ENCODE data around the gene RAB34.

The RAB34 gene

DNA sequence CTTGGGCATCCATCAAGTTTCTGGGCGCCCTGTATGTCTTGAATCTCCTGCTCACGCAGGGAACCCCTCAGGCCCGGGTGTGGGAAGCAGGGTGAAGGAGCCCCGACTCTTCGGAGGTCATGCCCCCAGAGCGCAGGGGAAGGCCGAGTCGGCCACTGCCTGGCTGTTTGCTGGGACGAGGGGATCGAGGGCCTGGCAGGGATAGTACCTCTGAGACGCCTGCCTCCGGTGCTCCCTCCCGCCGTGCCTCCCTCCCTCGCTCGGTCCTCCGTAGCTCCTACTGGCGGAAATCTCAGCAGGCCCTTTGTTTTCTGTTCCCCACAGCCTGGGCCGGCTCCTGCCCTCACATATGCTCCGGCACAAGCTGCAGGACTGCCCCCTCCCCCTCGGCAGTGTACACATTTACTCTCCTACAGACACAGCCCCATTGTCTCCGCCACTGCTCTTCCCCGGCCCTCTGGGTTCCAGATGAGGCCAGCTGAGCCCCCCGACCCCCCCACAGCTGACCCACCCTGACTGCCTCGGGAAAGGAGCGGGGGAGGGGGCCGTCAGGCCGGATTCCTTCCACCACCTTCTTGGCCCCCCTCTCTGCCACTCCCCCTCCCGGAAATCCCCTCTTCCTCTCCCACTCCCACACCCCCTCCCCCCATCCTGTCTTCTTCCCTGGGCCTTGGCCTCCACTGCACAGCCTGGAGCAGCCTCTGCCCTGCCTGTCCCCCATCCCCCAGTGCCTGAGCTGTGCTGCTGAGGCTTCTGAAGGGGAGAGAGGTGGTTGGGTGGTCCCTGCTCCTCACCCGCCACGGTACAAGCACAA lies 27.5 kb upstream of the RAB34 start:
- TF ChIP-seq, protein P1, sequence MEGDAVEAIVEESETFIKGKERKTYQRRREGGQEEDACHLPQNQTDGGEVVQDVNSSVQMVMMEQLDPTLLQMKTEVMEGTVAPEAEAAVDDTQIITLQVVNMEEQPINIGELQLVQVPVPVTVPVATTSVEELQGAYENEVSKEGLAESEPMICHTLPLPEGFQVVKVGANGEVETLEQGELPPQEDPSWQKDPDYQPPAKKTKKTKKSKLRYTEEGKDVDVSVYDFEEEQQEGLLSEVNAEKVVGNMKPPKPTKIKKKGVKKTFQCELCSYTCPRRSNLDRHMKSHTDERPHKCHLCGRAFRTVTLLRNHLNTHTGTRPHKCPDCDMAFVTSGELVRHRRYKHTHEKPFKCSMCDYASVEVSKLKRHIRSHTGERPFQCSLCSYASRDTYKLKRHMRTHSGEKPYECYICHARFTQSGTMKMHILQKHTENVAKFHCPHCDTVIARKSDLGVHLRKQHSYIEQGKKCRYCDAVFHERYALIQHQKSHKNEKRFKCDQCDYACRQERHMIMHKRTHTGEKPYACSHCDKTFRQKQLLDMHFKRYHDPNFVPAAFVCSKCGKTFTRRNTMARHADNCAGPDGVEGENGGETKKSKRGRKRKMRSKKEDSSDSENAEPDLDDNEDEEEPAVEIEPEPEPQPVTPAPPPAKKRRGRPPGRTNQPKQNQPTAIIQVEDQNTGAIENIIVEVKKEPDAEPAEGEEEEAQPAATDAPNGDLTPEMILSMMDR (conservative IDR thresholded peaks at IDR 0.05; ENCODE audit: control insufficient read depth, insufficient read depth, low read depth, low read length): no peak
- DNase-seq (ENCODE audit: low read depth): peak; percentile 39
- peak overlapping the region; percentile 85 for H3K4me3 ChIP-seq (ENCODE audit: control insufficient read depth, low read depth, low read length)

DNA sequence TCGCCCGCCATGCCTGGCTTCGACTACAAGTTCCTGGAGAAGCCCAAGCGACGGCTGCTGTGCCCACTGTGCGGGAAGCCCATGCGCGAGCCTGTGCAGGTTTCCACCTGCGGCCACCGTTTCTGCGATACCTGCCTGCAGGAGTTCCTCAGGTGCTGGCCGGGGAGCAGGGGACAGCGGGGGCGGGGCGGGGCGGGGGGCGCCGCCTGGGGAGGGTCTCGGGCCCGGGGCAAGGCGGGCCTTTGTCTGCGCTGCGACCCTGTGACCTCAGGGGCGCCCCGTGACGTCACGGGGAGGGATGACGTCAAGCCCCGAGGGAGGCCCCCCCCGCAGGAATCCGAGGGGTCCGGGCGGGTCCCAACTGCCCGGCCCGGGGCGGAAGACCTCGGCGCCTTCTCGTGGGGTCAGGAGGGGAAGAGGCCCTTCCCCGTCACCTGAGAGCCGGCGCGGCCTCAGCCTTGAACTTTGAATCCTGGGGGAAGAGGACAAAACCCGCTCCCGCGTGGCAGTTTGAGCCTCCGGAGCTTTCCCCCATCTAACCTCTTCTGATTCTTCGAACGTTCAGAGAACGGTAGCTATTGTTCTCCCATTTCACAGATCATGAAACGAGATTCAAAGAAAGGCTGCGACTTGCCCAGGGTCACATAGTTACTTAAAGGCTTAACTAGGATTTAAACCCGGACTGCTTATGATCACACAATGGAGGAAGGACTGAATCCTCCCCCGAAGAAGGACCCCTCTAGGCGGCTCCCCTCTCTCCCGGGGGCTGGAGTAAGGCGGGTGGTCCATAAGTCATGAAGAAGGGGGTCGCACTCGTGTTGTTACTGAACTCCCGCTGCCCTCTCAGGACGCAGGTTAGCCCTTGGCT lies 26.7 kb upstream of the RAB34 start:
- DNase-seq (ENCODE audit: low read depth): peak; percentile 29
- TF ChIP-seq, protein P1 (conservative IDR thresholded peaks at IDR 0.05; ENCODE audit: control insufficient read depth, insufficient read depth, low read depth, low read length): no peak
- H3K4me3 ChIP-seq (ENCODE audit: control insufficient read depth, low read depth, low read length): peak overlapping the region; percentile 85

DNA sequence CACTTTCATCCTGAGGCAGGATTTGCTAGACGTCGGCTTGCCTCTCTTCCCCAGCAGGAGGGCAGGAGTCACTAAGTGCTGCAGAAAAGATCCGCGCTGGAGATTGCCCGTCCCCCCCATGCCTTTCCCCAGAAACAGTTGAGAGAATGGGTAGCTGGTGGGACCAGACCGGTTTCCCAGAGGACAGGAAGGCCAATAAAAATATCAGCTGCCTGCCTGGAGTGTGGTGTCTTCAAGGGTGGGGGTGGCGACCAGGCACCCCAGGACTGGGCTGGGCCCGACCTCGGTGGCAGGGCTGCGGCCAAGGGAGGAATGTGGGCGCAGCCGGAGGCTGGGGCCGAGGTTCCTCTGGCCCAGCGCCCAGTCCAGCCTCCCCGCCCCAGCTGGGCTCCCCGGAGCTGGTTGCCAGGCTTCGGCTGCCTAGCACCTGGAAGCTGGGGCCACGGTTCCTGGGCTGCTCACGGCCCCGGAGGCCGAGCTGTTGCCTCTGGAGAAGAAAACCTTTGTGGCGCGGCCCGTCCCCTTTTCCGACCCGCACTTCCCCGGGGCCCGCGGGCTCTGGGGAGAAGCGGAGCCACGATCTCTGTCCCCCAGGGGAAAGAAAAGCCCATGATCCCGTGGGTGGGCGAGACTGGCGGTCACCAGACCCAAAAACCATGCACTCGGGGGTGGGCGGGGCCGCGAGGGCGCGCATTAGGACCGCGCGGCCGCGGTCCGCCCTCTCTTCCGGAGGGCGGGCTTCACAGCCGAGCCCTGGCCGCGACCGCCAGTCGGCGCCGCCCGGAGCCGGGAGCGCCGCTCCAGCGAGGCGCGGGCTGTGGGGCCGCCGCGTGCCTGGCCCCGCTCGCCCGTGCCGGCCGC lies 25.8 kb upstream of the RAB34 start, which contains the start of gene TRAF4:
TSS of gene TRAF4 (plus strand) at position 769 of the 861 bp plus-strand sequence. CDS start 102 bp downstream, outside the sequence.
- DNase-seq (ENCODE audit: low read depth): peak; percentile 79
- TF ChIP-seq, protein P1 (conservative IDR thresholded peaks at IDR 0.05; ENCODE audit: control insufficient read depth, insufficient read depth, low read depth, low read length): no peak
- peak within 1 kb of the TSS; percentile 85 for H3K4me3 ChIP-seq (ENCODE audit: control insufficient read depth, low read depth, low read length)

DNA sequence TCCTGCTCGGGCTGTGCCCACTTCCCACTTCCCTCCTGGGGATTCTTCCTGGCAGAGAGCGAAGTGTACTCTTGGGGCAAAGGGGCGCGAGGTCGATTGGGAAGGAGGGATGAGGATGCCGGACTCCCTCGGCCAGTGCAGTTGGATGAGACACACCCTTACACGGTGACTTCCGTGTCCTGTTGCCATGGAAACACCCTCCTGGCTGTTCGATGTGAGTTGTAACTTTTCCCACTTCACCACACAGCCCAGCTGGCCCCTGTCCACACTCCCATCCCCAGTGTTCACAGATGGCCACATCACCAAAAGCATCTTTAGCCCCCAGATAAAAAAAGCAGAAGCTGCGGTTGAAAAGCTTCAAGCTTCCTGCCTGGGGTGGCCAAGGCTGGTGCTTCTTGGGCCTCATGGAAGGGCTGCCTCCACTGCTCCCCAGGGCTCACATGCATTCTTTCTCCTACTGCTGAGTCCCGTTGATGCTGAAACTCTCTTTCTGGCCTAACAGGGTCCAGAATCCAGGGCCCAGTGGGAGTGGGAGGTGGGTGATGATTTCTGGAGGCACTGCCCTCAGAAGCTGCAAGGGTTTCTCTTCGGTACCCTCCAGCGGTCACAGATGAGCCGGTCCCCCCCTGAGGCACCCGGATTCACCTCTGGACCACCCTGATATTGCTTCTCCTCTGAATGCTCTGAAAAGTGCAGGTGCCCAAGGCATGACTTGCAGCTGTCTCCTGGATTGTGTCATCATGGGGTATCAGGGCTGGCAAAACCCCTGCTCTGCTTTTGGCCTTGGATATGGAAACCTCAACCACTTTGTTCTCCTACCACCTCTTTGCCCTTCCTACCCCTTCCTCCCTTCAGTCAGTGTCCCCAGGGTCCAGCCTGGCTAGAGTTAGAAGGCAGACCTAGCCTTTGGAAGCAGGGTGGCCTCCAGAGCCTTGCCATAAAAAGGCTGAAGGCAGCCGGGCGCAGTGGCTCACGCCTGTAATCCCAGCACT lies 24.0 kb upstream of the RAB34 start:
- TF ChIP-seq, protein P1 (conservative IDR thresholded peaks at IDR 0.05; ENCODE audit: control insufficient read depth, insufficient read depth, low read depth, low read length): no peak
- H3K4me3 ChIP-seq (ENCODE audit: control insufficient read depth, low read depth, low read length): no peak overlapping the region
- no peak for DNase-seq (ENCODE audit: low read depth)

DNA sequence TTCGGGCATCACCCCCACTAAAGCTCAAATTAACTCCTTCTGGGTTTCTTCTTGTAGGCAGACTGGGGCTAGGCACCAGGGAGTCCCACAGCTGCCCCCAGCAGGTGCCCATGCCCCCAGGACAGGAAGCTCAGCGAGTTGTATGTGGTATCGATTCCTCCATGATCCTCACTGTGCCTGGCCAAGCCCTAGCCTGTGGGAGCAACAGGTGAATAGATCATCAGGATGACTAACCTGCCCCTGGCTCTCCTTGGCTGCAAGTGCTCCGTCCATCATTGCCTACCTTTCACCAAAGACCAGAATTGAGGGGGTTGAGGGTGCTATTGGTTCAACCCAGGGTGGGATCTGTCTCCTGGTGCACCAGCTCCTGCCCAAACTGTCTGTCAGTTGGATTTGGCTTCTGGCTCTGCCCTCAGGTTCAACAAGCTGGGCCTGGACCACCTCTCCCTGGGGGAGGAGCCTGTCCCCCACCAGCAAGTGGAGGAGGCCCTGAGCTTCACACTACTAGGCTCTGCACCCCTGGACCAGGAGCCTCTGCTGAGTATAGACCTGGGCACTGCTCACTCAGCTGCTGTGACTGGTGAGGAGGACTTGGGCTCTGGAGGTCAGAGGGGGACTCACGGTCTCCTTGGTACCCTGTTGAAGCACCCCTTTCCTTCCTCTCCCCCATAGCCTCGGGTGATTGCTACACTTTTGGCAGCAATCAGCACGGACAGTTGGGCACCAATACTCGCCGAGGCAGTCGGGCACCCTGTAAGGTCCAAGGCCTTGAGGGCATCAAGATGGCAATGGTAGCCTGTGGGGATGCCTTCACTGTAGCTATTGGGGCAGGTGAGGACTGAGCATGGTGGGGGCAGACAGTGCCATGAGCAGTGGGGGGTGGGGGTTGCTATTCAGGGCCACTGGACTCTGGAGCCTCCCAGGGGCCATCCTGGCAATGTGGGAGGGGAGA lies 23.0 kb upstream of the RAB34 start:
- no peak overlapping the region for H3K4me3 ChIP-seq (ENCODE audit: control insufficient read depth, low read depth, low read length)
- TF ChIP-seq, protein P1 (conservative IDR thresholded peaks at IDR 0.05; ENCODE audit: control insufficient read depth, insufficient read depth, low read depth, low read length): no peak
- no peak for DNase-seq (ENCODE audit: low read depth)

Data from fibroblast of mammary gland (primary cell).